ENCODE measurements around the gene EHD4.

EHD4 gene

DNA sequence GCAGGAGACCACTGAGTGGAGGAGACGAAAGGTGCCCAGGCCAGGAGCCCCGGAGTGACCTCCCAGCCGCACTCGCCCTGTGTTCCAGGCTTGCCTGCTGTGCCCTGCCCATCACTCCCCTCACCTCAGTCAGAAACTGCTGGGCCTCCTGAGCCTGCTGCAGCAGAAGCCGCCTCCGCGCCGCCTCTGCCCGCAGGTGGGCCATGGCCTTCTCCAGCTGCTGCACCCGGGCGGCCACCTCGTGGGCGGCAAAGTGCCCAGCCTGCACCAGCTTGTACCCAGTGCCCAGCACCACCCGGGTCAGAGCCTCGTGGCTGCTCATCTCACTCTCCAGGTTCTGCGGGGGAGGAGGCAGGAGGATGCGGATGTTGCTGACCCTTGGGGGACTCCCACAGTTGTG, 116.1 kb downstream of the EHD4 start:
- H3K27me3 Mint-ChIP-seq = no peaks in the 10 kb centered on the region
- no peaks in the 10 kb centered on the region for H3K9me3 Mint-ChIP-seq
- H3K27ac Mint-ChIP-seq = no peak overlapping the region
- no peak overlapping the region for H3K4me3 Mint-ChIP-seq
- DNase-seq (no peak), ATAC-seq (replicated peaks) (no peak)
- peaks cover 0 to 4% of the 10 kb centered on the region in 2 donors for H3K4me1 Mint-ChIP-seq (ENCODE audit: low read depth in 2 of 2)
- peaks cover 6% of the 10 kb centered on the region for H3K36me3 Mint-ChIP-seq (ENCODE audit: insufficient read depth)

DNA sequence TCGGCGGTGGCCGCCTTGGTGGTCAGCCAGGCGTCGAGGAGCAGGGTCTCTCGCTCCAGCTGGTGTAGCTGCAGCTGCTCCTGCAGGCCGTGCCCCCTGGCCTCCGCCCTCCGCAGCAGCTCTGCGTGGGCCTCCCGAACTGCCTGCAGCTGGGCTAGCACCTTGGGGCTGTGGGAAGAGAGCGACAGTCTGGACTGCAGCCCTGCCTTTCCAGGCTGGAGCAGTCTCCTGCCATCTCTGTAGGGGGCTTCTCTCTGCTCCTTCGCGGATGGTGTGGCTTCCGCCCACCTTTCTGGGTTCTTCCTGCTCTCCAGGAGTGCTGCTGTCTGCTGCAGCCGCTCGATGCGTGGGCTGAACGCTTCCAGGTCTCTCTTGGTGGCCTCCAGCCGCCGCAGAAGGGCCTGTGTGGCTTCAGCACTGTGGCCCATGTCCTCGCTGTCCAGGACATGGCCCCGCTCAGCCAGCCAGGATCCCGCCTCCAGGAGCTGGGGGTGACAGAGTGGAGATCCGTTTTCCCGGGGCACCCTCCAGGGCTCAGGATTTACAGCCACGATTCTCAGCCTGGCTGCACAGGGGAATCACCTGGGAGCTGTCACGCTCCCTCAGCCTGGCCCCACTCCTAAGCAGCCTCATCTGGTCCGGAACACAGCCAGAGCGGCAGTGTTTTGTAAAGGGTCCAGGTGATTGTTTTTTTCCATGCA, 116.9 kb downstream of the EHD4 start:
- H3K4me3 Mint-ChIP-seq = no peak overlapping the region
- DNase-seq (no peak), ATAC-seq (replicated peaks) (no peak)
- H3K9me3 Mint-ChIP-seq = no peaks in the 10 kb centered on the region
- no peaks in the 10 kb centered on the region for H3K27me3 Mint-ChIP-seq
- H3K27ac Mint-ChIP-seq = peak overlapping the region in 1 of 2 donors; percentile 54
- peaks cover 10% of the 10 kb centered on the region for H3K36me3 Mint-ChIP-seq (ENCODE audit: insufficient read depth)
- H3K4me1 Mint-ChIP-seq (ENCODE audit: low read depth in 2 of 2) = peaks cover 0 to 8% of the 10 kb centered on the region in 2 donors

DNA sequence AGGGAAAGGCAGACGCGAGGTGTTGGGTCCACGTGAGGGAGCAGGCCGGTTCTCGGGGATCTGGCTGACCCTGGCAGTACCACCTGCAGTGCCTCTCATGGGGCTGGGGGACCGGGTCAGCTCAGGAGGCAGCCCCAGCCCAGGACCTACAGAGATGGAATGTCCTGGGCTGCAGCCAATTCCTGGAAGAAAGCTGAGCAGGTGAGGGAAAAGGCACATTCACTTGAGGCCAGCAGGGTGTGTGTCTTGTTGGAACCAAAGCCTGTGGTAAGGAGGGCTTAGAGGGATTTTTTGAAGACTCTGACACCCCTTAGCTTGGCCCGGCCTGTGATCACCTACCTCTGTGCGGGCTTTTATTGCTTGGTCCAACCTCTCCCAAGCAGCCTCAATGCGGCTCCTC, 117.9 kb downstream of the EHD4 start:
- Mint-ChIP-seq H3K27me3 (no peaks in the 10 kb centered on the region), H3K27ac (no peak overlapping the region), H3K36me3 (ENCODE audit: insufficient read depth) (peaks cover 11% of the 10 kb centered on the region)

DNA sequence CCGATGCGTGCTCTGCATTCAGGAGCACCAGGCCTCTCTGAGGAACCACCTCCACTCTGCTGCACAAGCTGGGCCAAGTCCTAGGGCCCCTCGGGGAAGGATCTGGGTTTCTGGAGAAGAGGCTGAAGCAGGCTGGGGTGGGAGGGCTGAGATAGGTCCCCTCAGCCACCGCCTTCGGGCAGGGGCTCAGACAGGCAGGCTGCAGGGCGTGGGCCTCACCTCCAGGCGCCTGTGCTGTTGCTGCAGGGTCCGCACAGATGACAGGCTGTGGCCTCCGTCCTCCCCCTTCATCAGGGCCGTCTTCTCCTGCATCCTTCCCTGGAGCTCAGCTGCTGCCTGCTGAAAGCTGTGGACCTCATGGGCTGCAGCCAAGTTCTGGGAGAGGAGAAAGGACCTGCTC, 118.5 kb downstream of the EHD4 start:
- DNase-seq = no peak
- H3K36me3 Mint-ChIP-seq (ENCODE audit: insufficient read depth) = peaks cover 14% of the 10 kb centered on the region
- no peak for ATAC-seq (replicated peaks)
- no peak overlapping the region for H3K4me3 Mint-ChIP-seq
- no peak overlapping the region for H3K27ac Mint-ChIP-seq
- no peaks in the 10 kb centered on the region for H3K27me3 Mint-ChIP-seq
- peaks cover 0 to 6% of the 10 kb centered on the region in 2 donors for H3K4me1 Mint-ChIP-seq (ENCODE audit: low read depth in 2 of 2)
- no peaks in the 10 kb centered on the region for H3K9me3 Mint-ChIP-seq

More for the DNA sequence above, 117.9 kb downstream of the EHD4 start:
- H3K4me1 Mint-ChIP-seq (ENCODE audit: low read depth in 2 of 2) = peaks cover 0 to 6% of the 10 kb centered on the region in 2 donors
- no peak for ATAC-seq (replicated peaks)
- no peak for DNase-seq
- no peak overlapping the region for H3K4me3 Mint-ChIP-seq
- H3K9me3 Mint-ChIP-seq = no peaks in the 10 kb centered on the region

DNA sequence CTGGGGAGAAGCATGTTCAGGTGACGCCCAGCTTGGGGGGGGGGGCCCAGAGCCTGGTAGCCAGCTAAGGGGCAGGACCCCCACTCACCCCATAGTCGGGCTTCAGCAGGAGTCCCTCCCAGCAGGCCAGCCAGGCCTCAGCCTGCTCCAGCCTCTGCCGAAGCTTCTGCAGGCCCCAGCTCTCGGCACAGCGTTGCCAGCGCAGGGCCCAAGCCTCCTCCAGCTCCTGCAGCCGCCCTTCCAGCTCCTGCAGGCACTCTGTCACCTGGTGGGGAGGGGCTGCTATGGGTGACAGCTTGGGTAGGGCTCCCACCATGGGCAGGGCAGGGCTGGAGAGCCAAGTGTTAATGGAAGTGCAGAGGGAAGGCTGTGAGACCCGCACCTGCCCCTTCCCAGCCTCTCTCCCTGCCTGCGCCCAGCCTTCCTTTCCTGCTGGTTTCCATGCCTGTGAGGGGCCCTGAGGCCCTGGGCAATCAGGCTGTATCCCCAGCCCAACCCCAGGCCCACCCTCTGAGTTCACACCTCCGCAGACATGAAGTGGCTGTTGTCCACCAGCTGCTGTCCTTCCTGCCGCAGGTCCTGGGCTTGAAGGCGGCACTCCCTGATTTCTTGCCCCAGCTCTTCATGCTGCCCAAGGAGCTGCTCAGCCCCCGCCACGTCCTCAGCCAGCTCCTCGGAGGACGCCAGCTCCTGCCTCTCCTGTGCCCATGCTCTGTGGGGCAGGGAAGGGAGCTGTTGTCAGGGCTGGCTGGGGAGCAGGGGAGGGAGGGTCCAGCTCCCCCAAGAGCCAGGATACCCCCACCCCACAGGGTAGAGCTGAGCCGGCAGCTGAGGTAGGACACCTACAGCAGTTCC, 119.4 kb downstream of the EHD4 start:
- ATAC-seq (replicated peaks) (no peak), DNase-seq (no peak)
- Mint-ChIP-seq H3K27me3 (no peaks in the 10 kb centered on the region), H3K27ac (peak overlapping the region in 1 of 2 donors; percentile 15), H3K4me1 (ENCODE audit: low read depth in 2 of 2) (peaks cover 0 to 8% of the 10 kb centered on the region in 2 donors), H3K36me3 (ENCODE audit: insufficient read depth) (peaks cover 17% of the 10 kb centered on the region), H3K9me3 (no peaks in the 10 kb centered on the region), H3K4me3 (no peak overlapping the region)

DNA sequence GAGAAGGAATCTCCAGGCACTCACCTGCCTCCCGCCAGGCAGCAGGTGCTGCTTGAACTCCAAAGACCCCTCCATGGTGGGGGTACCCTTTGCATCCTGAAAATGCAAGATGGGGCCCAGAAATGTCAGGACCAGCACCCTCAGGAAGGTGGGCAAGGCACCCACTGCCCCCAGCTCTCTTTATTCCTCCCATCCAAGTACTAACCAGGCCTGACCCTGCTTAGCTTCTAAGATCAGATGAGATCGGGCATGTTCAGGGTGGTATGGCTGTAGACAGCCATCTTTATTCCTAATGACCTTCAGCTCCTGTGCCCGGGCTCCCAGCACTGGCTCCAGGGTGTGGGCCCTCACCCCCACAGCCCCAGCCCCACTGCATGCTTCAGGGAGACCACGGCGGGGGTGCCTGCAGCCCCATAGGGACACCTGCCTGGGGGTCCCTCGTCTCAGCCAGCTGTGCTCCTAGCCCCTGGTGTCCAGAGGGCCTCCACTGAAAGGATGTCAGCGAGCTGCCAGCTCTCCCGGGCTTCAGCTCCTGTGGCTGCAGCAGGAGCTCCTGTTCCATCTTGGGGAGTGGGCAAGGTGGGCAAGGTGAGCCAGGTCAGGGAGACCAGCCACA, 120.5 kb downstream of the EHD4 start:
- H3K27me3 Mint-ChIP-seq = no peaks in the 10 kb centered on the region
- H3K4me1 Mint-ChIP-seq (ENCODE audit: low read depth in 2 of 2) = peaks cover 0 to 10% of the 10 kb centered on the region in 2 donors
- H3K27ac Mint-ChIP-seq = peak overlapping the region in 1 of 2 donors; percentile 35
- H3K36me3 Mint-ChIP-seq (ENCODE audit: insufficient read depth) = peaks cover 22% of the 10 kb centered on the region
- no peak for ATAC-seq (replicated peaks)
- H3K4me3 Mint-ChIP-seq = no peak overlapping the region
- H3K9me3 Mint-ChIP-seq = no peaks in the 10 kb centered on the region
- no peak for DNase-seq

DNA sequence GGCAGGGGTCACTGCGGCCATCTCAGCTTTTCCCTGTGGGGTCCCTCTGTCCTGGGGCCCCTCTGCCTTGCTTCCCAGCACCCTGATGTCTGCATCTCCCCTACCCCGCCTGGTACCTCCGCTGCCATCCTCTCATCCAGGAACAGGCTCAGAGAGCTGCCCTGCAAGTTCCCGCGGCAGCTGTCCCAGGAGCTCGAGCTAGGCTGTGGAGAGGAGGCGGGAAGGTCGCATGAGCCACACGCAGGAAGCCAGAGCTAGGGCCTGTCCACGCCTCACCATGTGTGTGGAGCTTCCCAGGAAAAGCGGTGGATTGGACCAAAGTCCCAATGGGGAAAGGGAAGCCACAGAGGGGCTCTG, 121.2 kb downstream of the EHD4 start:
- ATAC-seq (replicated peaks) = no peak
- Mint-ChIP-seq H3K27me3 (no peaks in the 10 kb centered on the region), H3K36me3 (ENCODE audit: insufficient read depth) (peaks cover 22% of the 10 kb centered on the region), H3K9me3 (no peaks in the 10 kb centered on the region), H3K4me3 (no peak overlapping the region), H3K4me1 (ENCODE audit: low read depth in 2 of 2) (peaks cover 0 to 10% of the 10 kb centered on the region in 2 donors), H3K27ac (peak overlapping the region; percentile 58 to 65)
- no peak for DNase-seq

DNA sequence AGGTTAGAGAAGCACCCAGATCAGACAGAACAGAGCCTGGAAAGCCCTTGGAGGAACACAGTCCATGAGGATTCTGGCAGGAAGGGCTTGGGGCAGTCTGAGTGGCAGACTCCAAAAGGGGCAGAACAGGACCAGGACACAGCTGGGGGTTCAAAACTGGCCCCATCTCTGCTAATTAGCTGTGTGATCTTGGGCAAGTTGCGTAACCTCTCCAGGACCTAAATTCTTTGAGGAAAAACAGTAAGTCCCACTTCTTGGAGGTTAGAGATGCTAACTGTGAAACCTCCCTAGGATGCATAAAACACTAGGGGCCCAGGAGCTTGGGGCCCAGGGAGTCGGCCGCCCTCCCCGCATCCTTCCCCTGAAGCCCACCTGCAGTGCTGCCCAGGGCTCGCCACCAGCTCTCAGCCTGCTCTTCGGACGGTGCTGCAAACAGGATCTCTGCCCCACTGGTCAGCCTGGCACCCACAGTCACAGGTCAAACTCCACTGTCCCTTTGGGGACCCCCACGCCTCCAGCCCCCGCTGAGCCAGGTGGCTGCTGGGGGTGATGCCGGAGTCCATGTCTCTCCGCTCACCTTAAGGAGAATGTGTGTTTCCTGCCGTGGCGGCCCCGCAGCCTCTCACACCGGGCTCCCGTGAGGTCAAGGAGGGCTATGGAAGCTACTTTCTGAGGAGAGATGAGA, 121.7 kb downstream of the EHD4 start:
- no peak overlapping the region for H3K4me3 Mint-ChIP-seq
- peaks cover 0 to 10% of the 10 kb centered on the region in 2 donors for H3K4me1 Mint-ChIP-seq (ENCODE audit: low read depth in 2 of 2)
- peak overlapping the region; percentile 58 to 65 for H3K27ac Mint-ChIP-seq
- no peaks in the 10 kb centered on the region for H3K27me3 Mint-ChIP-seq
- H3K36me3 Mint-ChIP-seq (ENCODE audit: insufficient read depth) = peaks cover 23% of the 10 kb centered on the region
- ATAC-seq (replicated peaks) (no peak), DNase-seq (no peak)
- no peaks in the 10 kb centered on the region for H3K9me3 Mint-ChIP-seq

DNA sequence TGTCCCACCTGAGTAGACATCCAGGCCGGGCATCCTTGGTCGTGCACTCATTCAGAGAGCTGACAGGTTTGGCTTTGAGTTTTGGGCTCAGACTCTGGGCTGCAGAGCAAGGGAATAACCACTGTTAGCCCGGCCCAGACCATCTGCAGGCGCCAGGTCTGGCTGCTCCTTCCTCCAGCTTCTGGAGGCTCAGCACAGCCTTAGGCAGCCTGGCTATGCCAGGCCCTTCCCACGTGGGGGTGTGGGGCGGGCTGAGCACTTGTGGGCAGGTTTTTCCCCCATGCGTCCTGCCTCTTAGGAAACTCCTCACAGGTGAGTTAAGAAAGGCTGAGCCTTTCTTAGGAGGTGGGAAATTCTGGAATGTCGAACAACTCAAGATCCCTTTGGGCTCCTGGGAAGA, 122.5 kb downstream of the EHD4 start:
- no peak for ATAC-seq (replicated peaks)
- peak overlapping the region in 1 of 2 donors; percentile 65 for H3K27ac Mint-ChIP-seq
- no peaks in the 10 kb centered on the region for H3K27me3 Mint-ChIP-seq
- H3K4me3 Mint-ChIP-seq = no peak overlapping the region
- H3K4me1 Mint-ChIP-seq (ENCODE audit: low read depth in 2 of 2) = peaks cover 0 to 10% of the 10 kb centered on the region in 2 donors
- H3K36me3 Mint-ChIP-seq (ENCODE audit: insufficient read depth) = peaks cover 24% of the 10 kb centered on the region
- no peaks in the 10 kb centered on the region for H3K9me3 Mint-ChIP-seq
- no peak for DNase-seq

DNA sequence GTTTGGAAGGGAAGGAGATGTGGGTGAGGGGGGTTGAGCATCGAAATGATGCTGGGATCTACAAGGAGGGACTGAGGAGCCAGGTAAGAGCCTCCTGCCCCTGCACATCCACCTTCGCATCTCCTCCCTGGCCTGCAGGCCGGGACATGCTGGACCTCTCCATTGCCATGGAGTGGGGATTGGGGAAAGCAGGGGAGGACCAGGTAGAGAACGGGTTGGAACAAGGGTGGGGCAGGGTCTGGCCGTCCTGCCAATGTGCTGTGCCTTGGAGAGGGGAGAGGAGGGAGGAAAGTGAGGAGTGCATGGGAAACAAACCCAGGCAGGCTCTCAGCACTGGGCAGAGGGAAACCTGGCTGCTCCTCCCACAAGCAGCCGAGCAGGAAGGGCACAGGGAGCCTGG, 123.2 kb downstream of the EHD4 start:
- Mint-ChIP-seq H3K36me3 (ENCODE audit: insufficient read depth) (peaks cover 24% of the 10 kb centered on the region), H3K4me3 (no peak overlapping the region), H3K27ac (peak overlapping the region in 1 of 2 donors; percentile 62), H3K9me3 (no peaks in the 10 kb centered on the region), H3K4me1 (ENCODE audit: low read depth in 2 of 2) (peaks cover 0 to 10% of the 10 kb centered on the region in 2 donors), H3K27me3 (no peaks in the 10 kb centered on the region)
- DNase-seq = no peak
- no peak for ATAC-seq (replicated peaks)

DNA sequence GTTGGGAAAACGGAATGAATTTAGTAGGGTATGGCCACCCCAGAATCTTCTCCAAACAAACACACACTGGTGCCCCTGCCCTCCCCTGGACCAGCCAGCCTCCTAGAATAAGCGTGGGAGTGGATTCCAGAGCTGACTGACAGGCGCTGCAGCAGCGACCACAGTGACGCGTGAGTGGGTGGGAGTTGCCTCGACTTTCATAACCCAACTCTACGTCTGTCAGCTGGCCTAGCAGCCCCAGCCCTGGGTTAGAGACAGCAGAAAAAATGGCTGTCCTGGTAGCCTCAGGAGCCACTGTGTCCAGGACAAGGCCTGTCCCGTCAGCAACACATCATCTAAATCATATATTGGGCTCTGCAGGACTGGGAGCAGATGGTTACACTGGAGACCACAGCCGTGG, 123.7 kb downstream of the EHD4 start:
- Mint-ChIP-seq H3K4me3 (no peak overlapping the region), H3K27ac (peak overlapping the region in 1 of 2 donors; percentile 2), H3K27me3 (no peaks in the 10 kb centered on the region), H3K9me3 (no peaks in the 10 kb centered on the region), H3K4me1 (ENCODE audit: low read depth in 2 of 2) (peaks cover 0 to 10% of the 10 kb centered on the region in 2 donors), H3K36me3 (ENCODE audit: insufficient read depth) (peaks cover 24% of the 10 kb centered on the region)
- DNase-seq = no peak
- ATAC-seq (replicated peaks) = no peak

DNA sequence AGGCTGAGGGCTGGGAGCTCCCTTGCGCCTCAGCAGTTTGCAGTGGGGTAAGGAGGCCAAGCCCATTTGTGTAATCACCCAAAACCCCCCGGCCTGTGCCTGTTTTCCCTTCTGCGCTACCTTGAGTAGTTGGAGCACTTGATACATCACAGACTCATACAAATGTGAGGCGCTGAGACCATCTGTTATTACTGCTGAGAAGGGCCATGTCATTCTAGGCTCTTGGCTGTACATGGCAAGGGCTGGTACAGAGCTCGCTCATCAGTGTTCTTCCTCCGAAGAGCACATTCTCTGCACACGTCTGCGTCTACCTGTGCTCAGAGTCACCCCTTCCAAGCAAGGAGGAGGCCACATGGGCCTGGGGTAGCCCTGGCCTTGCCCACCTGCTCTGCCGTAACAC, 124.4 kb downstream of the EHD4 start:
- no peaks in the 10 kb centered on the region for H3K27me3 Mint-ChIP-seq
- no peak for ATAC-seq (replicated peaks)
- H3K4me3 Mint-ChIP-seq = no peak overlapping the region

DNA sequence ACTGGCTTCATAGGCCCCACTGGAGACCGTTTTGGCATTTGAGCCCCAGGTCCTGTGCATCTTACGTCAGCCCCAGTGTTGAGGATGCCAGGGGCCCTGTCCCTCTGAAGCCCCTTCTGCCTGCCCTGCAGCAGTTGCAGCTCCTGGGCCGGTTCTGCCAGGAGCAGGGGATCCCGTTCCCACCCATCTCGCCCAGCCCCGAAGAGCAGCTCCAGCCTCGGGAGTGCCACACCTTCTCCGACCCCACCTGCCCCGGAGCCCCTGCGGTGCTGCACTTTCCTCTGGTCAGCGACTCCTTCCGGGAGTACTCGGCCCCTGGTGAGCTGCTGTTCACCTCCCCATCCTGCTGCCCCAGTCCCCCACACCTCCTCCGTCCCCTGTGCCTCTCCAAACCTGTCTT, 125.2 kb downstream of the EHD4 start:
- no peaks in the 10 kb centered on the region for H3K9me3 Mint-ChIP-seq
- ATAC-seq (replicated peaks) = no peak
- H3K27me3 Mint-ChIP-seq = no peaks in the 10 kb centered on the region
- peaks cover 24% of the 10 kb centered on the region for H3K36me3 Mint-ChIP-seq (ENCODE audit: insufficient read depth)
- H3K4me1 Mint-ChIP-seq (ENCODE audit: low read depth in 2 of 2) = peaks cover 0 to 10% of the 10 kb centered on the region in 2 donors
- H3K27ac Mint-ChIP-seq = peak overlapping the region in 1 of 2 donors; percentile 2
- no peak overlapping the region for H3K4me3 Mint-ChIP-seq
- no peak for DNase-seq

More for the DNA sequence above, 124.4 kb downstream of the EHD4 start:
- peaks cover 24% of the 10 kb centered on the region for H3K36me3 Mint-ChIP-seq (ENCODE audit: insufficient read depth)
- H3K27ac Mint-ChIP-seq = peak overlapping the region in 1 of 2 donors; percentile 2
- no peaks in the 10 kb centered on the region for H3K9me3 Mint-ChIP-seq
- no peak for DNase-seq
- H3K4me1 Mint-ChIP-seq (ENCODE audit: low read depth in 2 of 2) = peaks cover 0 to 10% of the 10 kb centered on the region in 2 donors
